ENCODE data around the gene CXCL8. TPM values are rescaled to one million over a fixed set of nuclear protein-coding genes. Genes with fewer than 3 reads are reported as not detected.
"Not testable (repeated sequence)": the region's sequence is repeated elsewhere in the genome, so short reads cannot be mapped to it uniquely, and the experiment has no call there.

CXCL8 gene
- 1.2 TPM for total RNA-seq
- long read RNA-seq = 0 reads

DNA sequence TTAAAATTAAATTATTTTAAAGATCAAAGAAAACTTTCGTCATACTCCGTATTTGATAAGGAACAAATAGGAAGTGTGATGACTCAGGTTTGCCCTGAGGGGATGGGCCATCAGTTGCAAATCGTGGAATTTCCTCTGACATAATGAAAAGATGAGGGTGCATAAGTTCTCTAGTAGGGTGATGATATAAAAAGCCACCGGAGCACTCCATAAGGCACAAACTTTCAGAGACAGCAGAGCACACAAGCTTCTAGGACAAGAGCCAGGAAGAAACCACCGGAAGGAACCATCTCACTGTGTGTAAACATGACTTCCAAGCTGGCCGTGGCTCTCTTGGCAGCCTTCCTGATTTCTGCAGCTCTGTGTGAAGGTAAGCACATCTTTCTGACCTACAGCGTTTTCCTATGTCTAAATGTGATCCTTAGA, at the start of gene CXCL8:
TSS of gene CXCL8 (plus strand) at position 217 of the 426 bp plus-strand sequence. CDS start at position 307, 90 bp downstream.
- ATAC-seq = peak; percentile 89
- peak; percentile 60 for DNase-seq
- intact Hi-C loops (cut with micrococcal nuclease) = no loop called here

DNA sequence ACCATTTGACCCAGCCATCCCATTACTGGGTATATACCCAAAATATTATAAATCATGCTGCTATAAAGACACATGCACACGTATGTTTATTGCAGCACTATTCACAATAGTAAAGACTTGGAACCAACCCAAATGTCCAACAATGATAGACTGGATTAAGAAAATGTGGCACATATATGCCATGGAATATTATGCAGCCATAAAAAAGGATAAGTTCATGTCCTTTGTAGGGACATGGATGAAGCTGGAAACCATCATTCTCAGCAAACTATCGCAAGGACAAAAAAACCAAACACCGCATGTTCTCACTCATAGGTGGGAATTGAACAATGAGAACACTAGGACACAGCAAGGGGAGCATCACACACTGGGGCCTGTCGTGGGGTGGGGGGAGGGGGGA, 49.2 kb upstream of the CXCL8 start:
- intact Hi-C loops (cut with micrococcal nuclease); DNase-seq; ATAC-seq: not testable (repeated sequence)

- no peak for ATAC-seq
- intact Hi-C loops (cut with micrococcal nuclease) = no loop called here
- no peak for DNase-seq
Measured at GRCh38 chr4:73691759-73692158, 48.6 kb upstream of the CXCL8 start.

GRCh38 chr4:73692254-73692653, 48.1 kb upstream of the CXCL8 start:
- intact Hi-C loops (cut with micrococcal nuclease) = no loop called here
- DNase-seq (no peak), ATAC-seq (no peak)

GRCh38 chr4:73692701-73693100, 47.7 kb upstream of the CXCL8 start:
- ATAC-seq (no peak), DNase-seq (no peak)
- intact Hi-C loops (cut with micrococcal nuclease) = no loop called here

GRCh38 chr4:73693811-73694210, 46.6 kb upstream of the CXCL8 start:
- ATAC-seq (no peak), DNase-seq (no peak)
- intact Hi-C loops (cut with micrococcal nuclease) = no loop called here

DNA sequence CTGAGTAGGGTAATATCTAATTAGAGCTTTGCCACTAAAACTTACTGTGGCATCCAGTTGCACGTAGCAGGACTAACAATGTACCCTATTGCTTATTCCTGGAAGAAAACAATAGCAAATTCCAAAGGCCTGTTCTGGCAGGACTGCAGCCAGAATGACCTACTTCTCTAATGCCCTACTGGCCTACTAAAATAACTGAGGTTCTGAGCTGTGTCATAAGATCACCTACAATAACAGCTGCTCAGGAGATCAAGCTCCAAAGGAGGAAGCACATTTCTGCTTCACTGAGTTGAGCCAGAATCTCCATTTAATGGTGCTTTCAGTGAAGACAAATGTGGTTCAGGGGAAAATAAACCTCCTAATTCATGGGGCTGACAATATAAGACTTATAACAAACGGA, 42.2 kb upstream of the CXCL8 start:
- intact Hi-C loops (cut with micrococcal nuclease) = no loop called here
- DNase-seq (no peak), ATAC-seq (peak; percentile 72)

DNA sequence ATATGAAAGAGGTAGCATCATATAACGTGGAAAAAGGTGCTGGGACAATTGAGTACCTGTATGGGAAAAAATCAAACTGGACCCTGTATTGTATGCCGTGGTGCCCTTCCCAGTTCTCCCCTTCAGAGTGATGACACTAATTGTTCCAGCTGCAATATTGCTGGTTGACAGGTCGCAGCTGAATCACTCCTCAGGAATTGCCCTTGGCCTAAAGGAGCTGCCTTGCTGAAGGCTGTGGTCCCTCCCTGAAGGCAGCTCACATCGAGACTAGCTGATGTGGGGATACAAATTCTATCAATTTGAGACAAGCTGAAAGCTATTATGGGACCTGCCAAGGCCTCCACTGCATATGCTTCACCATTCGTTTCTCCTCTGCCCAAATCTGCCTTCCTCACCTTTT, 39.3 kb upstream of the CXCL8 start:
- ATAC-seq = no peak
- no peak for DNase-seq
- intact Hi-C loops (cut with micrococcal nuclease) = no loop called here

DNA sequence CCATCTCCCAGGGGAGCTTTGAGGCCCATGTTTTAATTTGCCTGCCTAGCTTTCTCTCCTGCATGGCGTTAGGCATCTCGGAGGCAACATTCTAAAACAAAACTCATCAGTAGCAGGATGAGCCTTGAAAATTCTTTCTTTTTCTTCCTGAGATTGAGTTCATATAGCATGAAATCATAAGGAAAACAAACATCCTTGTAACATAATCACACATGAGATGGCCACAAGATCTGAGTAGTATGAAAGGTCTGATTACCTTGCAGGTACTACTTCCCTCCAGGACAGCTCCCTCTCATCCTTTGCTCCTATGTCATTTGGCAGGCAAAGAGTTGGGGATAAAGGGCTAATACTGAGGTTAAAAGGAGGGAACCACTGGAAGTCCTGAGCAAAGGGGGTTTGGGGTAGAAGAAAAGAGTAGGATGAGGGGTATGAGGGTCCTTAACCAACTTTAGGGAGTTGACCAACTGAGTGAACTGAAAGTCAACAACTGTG, 37.5 kb upstream of the CXCL8 start:
- intact Hi-C loops (cut with micrococcal nuclease) = no loop called here
- DNase-seq (no peak), ATAC-seq (no peak)

- ATAC-seq (no peak), DNase-seq (no peak)
- intact Hi-C loops (cut with micrococcal nuclease) = no loop called here
Measured at GRCh38 chr4:73703320-73703719, 37.0 kb upstream of the CXCL8 start.

GRCh38 chr4:73704314-73705055, 35.9 kb upstream of the CXCL8 start:
- DNase-seq (no peak), ATAC-seq (peak; percentile 93)
- intact Hi-C loops (cut with micrococcal nuclease) = no loop called here

GRCh38 chr4:73705056-73705432, 35.3 kb upstream of the CXCL8 start:
- intact Hi-C loops (cut with micrococcal nuclease) = no loop called here
- DNase-seq (no peak), ATAC-seq (peak; percentile 29)

GRCh38 chr4:73705721-73706120, 34.6 kb upstream of the CXCL8 start:
- intact Hi-C loops (cut with micrococcal nuclease) = no loop called here
- no peak for DNase-seq
- ATAC-seq = no peak

DNA sequence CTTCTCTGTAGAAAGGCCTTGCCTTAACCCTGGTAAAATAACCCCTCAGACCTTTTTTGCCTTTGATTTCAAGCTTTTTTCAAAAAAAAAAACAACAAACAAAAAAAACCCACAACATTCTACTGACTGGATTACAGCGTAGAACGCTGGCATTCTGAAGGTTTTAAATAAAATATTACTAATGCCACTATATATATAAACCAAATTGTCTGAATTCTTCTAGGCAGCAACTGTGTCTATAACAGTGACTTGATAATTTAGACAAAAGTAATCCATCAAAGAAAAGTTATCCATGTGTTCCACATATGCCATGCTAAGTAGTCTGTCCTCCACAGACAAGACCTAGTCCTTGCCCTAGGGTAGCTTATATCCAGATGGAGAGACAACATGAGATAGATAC, 33.6 kb upstream of the CXCL8 start:
- DNase-seq (no peak), ATAC-seq (no peak)
- intact Hi-C loops (cut with micrococcal nuclease) = no loop called here

- intact Hi-C loops (cut with micrococcal nuclease) = no loop called here
- ATAC-seq = no peak
- DNase-seq = no peak
Measured at GRCh38 chr4:73707269-73707875, 33.0 kb upstream of the CXCL8 start.

- peak; percentile 66 for ATAC-seq
- intact Hi-C loops (cut with micrococcal nuclease) = no loop called here
- peak; percentile 50 for DNase-seq
Measured at GRCh38 chr4:73707918-73708577, 32.3 kb upstream of the CXCL8 start.

DNA sequence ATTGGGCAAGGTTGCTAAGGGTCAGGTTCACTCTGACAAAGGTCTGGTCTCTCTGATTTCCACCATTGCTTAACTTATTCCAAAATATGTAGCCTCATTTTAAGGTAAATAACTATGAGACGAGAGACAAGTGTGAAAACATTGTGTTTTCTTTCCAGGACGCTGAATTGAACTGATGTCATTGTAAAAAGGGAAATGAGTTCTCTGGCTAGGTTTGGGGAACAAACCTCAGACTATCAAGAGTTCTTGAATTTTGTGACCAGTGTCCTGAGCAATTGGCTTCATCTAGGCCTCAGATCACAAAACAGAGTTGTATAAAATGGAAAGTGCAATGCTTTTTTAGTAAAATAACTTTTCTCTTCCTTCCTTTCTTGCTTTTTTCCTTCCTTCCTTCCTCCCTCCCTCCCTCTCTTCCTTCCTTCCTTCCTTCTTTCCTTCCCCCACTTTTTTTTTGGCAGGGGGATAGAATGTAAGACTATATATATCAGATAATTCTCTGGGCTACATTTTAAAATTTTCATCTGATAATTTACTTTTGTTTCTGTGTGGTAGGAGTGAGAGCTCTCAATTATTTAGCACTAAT, 30.8 kb upstream of the CXCL8 start:
- DNase-seq = no peak
- no peak for ATAC-seq
- intact Hi-C loops (cut with micrococcal nuclease) = no loop called here

DNA sequence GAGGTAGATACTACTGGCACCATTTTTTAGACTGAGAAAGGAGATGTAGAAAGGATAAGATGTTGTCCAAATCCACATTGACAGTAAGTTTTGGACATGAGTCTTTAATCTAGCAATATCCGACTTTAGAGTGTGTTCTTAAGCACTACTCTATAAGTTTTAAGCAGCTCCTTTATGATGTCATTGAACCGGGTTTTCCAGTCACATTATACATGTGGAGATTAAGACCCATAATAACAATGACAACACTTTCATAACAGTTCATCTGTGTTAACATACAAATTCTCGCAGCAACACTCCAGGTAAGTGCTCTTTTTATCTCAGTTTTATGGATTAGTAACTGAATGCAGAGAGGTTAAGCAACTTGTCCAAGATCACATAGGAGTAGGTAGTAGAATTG, 30.3 kb upstream of the CXCL8 start:
- intact Hi-C loops (cut with micrococcal nuclease) = no loop called here
- ATAC-seq = no peak
- DNase-seq = no peak

- DNase-seq = no peak
- ATAC-seq = no peak
- intact Hi-C loops (cut with micrococcal nuclease) = no loop called here
Measured at GRCh38 chr4:73711989-73712388, 28.4 kb upstream of the CXCL8 start.

DNA sequence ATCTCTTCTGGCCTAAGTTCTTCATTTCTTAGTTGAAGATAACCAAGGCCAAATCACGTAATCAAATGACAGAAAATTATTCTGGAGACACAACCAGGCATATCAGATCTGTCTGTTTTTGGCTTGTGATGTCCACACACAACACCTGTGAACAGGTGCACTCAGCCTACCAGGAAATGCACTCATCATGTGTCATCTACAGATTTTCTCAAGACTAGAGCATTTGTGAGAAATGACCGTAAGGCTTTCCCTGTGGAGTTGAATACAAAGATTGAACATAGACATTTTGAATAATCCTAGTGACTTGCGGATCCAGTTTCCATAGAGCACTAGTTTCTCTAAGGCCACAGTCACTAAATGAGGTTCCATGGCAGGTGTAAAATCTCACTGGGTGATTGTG, 26.7 kb upstream of the CXCL8 start:
- ATAC-seq (no peak), DNase-seq (no peak)
- intact Hi-C loops (cut with micrococcal nuclease) = no loop called here

Data from left ventricle myocardium superior (tissue), 1 donor.